ENCODE results near the gene VGLL4. TPM values are rescaled to one million over a fixed set of nuclear protein-coding genes. Genes with fewer than 3 reads are reported as not detected.

Gene VGLL4
- total RNA-seq, 1 donor from 2014 or later, result 146 TPM

- H3K27me3 ChIP-seq, result no peaks in the 10 kb centered on the region
- peak overlapping the region; percentile 29 to 54 for H3K4me3 ChIP-seq
- H3K9me3 ChIP-seq, result no peaks in the 10 kb centered on the region
- peak overlapping the region; percentile 97 to 99 for H3K27ac ChIP-seq
- TF ChIP-seq CTCF (IDR thresholded peaks at IDR 0.05), result no peak
- H3K4me1 ChIP-seq, result peaks cover 16 to 55% of the 10 kb centered on the region in 2 donors
- intact Hi-C loops (cut with DNase I), result loop anchor here (1.0 to 5.0 kb wide), 3 partner anchors 34 to 74 kb away; partner anchors contain the start of gene VGLL4
- H3K36me3 ChIP-seq, result peaks cover 11 to 14% of the 10 kb centered on the region in 2 donors
- DNase-seq (ENCODE audit: low spot score in 2 of 2), result peak; percentile 70 to 97
These were observed 75.1 kb downstream of the VGLL4 start for GRCh38 chr3:11568503-11569155.

- H3K4me3 ChIP-seq, result peak overlapping the region; percentile 29 to 54
- peaks cover 16 to 55% of the 10 kb centered on the region in 2 donors for H3K4me1 ChIP-seq
- peaks cover 18 to 21% of the 10 kb centered on the region in 2 donors for H3K36me3 ChIP-seq
- H3K9me3 ChIP-seq, result no peaks in the 10 kb centered on the region
- DNase-seq (ENCODE audit: low spot score in 2 of 2), result peak; percentile 70 to 96
- peak overlapping the region; percentile 97 to 99 for H3K27ac ChIP-seq
- intact Hi-C loops (cut with DNase I), result loop anchor here (1.0 to 5.0 kb wide), 3 partner anchors 35 to 75 kb away; partner anchors contain the start of gene VGLL4
- no peaks in the 10 kb centered on the region for H3K27me3 ChIP-seq
- TF ChIP-seq CTCF (IDR thresholded peaks at IDR 0.05), result no peak
These were observed 75.9 kb downstream of the VGLL4 start for GRCh38 chr3:11567516-11568467.

- no peak for TF ChIP-seq CTCF (IDR thresholded peaks at IDR 0.05)
- no peak overlapping the region for H3K4me3 ChIP-seq
- no peaks in the 10 kb centered on the region for H3K27me3 ChIP-seq
- H3K27ac ChIP-seq, result peak overlapping the region; percentile 97 to 99
- peaks cover 23 to 30% of the 10 kb centered on the region in 2 donors for H3K36me3 ChIP-seq
- no peaks in the 10 kb centered on the region for H3K9me3 ChIP-seq
- peaks cover 16 to 58% of the 10 kb centered on the region in 2 donors for H3K4me1 ChIP-seq
- DNase-seq (ENCODE audit: low spot score in 2 of 2), result peak in 1 of 2 donors; percentile 64
- intact Hi-C loops (cut with DNase I), result loop anchor here (5.0 kb wide), 1 partner anchor 55 kb away; no protein-coding TSS in a partner anchor
These were observed 76.8 kb downstream of the VGLL4 start for GRCh38 chr3:11566916-11567315.

GRCh38 chr3:11566478-11566877, 77.2 kb downstream of the VGLL4 start:
- H3K4me1 ChIP-seq, result peaks cover 16 to 59% of the 10 kb centered on the region in 2 donors
- H3K36me3 ChIP-seq, result peaks cover 23 to 30% of the 10 kb centered on the region in 2 donors

More at GRCh38 chr3:11566478-11566877, 77.2 kb downstream of the VGLL4 start:
- Histone ChIP-seq H3K4me3 (no peak overlapping the region), H3K27ac (peak overlapping the region; percentile 97 to 99), H3K27me3 (no peaks in the 10 kb centered on the region), H3K9me3 (no peaks in the 10 kb centered on the region)
- DNase-seq (ENCODE audit: low spot score in 2 of 2), result peak in 1 of 2 donors; percentile 53
- TF ChIP-seq CTCF (IDR thresholded peaks at IDR 0.05), result no peak
- intact Hi-C loops (cut with DNase I), result loop anchor here (5.0 kb wide), 1 partner anchor 54 kb away; no protein-coding TSS in a partner anchor

Measured in ascending aorta (tissue), 2 donors.